HCT116 (cell line): ENCODE results near the gene STRADA. TPM values are rescaled to one million over a fixed set of nuclear protein-coding genes. Genes with fewer than 3 reads are reported as not detected.

ENCODE experiments used
- ATAC-seq: fragments of 200-7000 bp; cut with Tn5 transposase; 2 replicates; pipeline ENCODE4 v1.9.1; 2020; ENCODE audit warnings: mild to moderate bottlenecking, moderate library complexity
- BruUV-seq: library from RNA; stranded (reverse); fragments of 400-500 nt; replicated peaks from 2 replicates; lab custom pipeline; 2021; lab: Mats Ljungman, UMichigan
- CTCF ChIA-PET: fragments of 300-600 bp; sonication (Branson Sonifier 250); formaldehyde crosslinking; loops from one replicate; lab custom pipeline; 2021; ENCODE audit warnings: antibody characterized with exemption; lab: Charles Lee
- POLR2A ChIA-PET: fragments of 300-600, 350-600 bp; sonication (Branson Sonifier 250); formaldehyde crosslinking; loops from one replicate; lab custom pipeline; 2021; ENCODE audit warnings: antibody characterized with exemption; lab: Charles Lee
- RAD21 ChIA-PET, 2 experiments: fragments of 300-600 bp; sonication (Branson Sonifier 250); formaldehyde crosslinking; loops; one replicate each; lab custom pipeline; 2023; ENCODE audit warnings: low total read pairs in 2 of 2; ENCODE audit not compliant: uncharacterized antibody in 2 of 2, unreplicated experiment in 2 of 2, low non-redundant PET in 1 of 2; lab: Charles Lee
- DNase-seq: peaks from one replicate; pipeline ENCODE4 v3.0.0-alpha.2; 2010; ENCODE audit warnings: low read depth, low spot score
- H2AFZ ChIP-seq: fragments of 200-600 bp; shearing (Covaris generic), sonication (generic); 2 replicates; pipeline ENCODE4 v1.6.1; 2017; ENCODE audit warnings: low read depth, mixed run types, mixed read lengths, antibody characterized with exemption, low read length; ENCODE audit not compliant: poor library complexity, severe bottlenecking
- H3K27ac ChIP-seq: 2 replicates; pipeline ENCODE4 v1.5.1; 2012; ENCODE audit warnings: low read depth, low read length
- H3K27me3 ChIP-seq: fragments of 200-600 bp; sonication (generic); 2 replicates; pipeline ENCODE4 v1.6.1; 2016; ENCODE audit warnings: mixed run types, low read length, mixed read lengths; ENCODE audit not compliant: insufficient read depth
- H3K36me3 ChIP-seq, 2 experiments: fragments of 200-500 bp in 1 of 2; fragments of 200-600 bp in 1 of 2; sonication (Bioruptor generic) in 1 of 2; sonication (generic) in 1 of 2; 2 replicates each; pipeline versions ENCODE4 v1.5.1 to v1.6.1; 2014 to 2016; ENCODE audit warnings: low read length in 2 of 2, inconsistent platforms in 1 of 2, mixed read lengths in 1 of 2, mixed run types in 1 of 2; ENCODE audit not compliant: insufficient read depth in 2 of 2, control insufficient read depth in 1 of 2
- H3K4me1 ChIP-seq, 2 experiments: fragments of 200-600 bp in 1 of 2; sonication (generic) in 1 of 2; 2 replicates each; pipeline versions ENCODE4 v1.5.1 to v1.6.1; 2012 to 2017; ENCODE audit warnings: low read length in 2 of 2, inconsistent platforms in 1 of 2, mild to moderate bottlenecking in 1 of 2, mixed read lengths in 1 of 2, mixed run types in 1 of 2, moderate library complexity in 1 of 2; ENCODE audit not compliant: insufficient read depth in 2 of 2, control insufficient read depth in 1 of 2
- H3K4me2 ChIP-seq: fragments of 200-600 bp; sonication (generic); 2 replicates; pipeline ENCODE4 v1.6.1; 2017; ENCODE audit warnings: mixed run types, low read length, mixed read lengths
- H3K4me3 ChIP-seq, 2 experiments: fragments of 200-600 bp in 1 of 2; sonication (generic) in 1 of 2; replicated peaks in 1 of 2; 2 replicates each; pipeline ENCODE4 v1.5.1; 2011 to 2016; ENCODE audit warnings: low read length in 2 of 2, control low read depth in 1 of 2, low read depth in 1 of 2, mild to moderate bottlenecking in 1 of 2, mixed read lengths in 1 of 2, mixed run types in 1 of 2
- H3K79me2 ChIP-seq: fragments of 200-600 bp; sonication (generic); 2 replicates; pipeline ENCODE4 v1.6.1; 2017; ENCODE audit warnings: mild to moderate bottlenecking, mixed run types, low read length, moderate library complexity, mixed read lengths; ENCODE audit not compliant: insufficient read depth
- H3K9ac ChIP-seq: fragments of 200-600 bp; sonication (generic); 2 replicates; pipeline ENCODE4 v1.6.1; 2016; ENCODE audit warnings: low read length, mixed read lengths
- H3K9me2 ChIP-seq: fragments of 200-600 bp; sonication (generic), shearing (Covaris generic); 2 replicates; pipeline ENCODE4 v1.6.1; 2017; ENCODE audit warnings: mixed run types, mild to moderate bottlenecking, moderate library complexity; ENCODE audit not compliant: insufficient read depth
- H3K9me3 ChIP-seq, 2 experiments: fragments of 200-500 bp in 1 of 2; fragments of 200-600 bp in 1 of 2; sonication (Bioruptor generic) in 1 of 2; sonication (generic) in 1 of 2; 2 replicates each; pipeline ENCODE4 v1.6.1; 2014 to 2017; ENCODE audit warnings: low read length in 2 of 2, mixed read lengths in 2 of 2, inconsistent platforms in 1 of 2, low read depth in 1 of 2, mild to moderate bottlenecking in 1 of 2, mixed run types in 1 of 2, moderate library complexity in 1 of 2; ENCODE audit not compliant: control insufficient read depth in 1 of 2, insufficient read depth in 1 of 2
- H4K20me1 ChIP-seq: fragments of 200-600 bp; sonication (generic), shearing (Covaris generic); 2 replicates; pipeline ENCODE4 v1.6.1; 2017; ENCODE audit warnings: mixed run types, mild to moderate bottlenecking, moderate library complexity; ENCODE audit not compliant: insufficient read depth
- EZH2phosphoT487 ChIP-seq: fragments of 200-600 bp; IDR thresholded peaks from 2 replicates; pipeline ENCODE4 v1.6.1; 2018; ENCODE audit warnings: antibody characterized with exemption, borderline replicate concordance
- POLR2A ChIP-seq: IDR thresholded peaks from 2 replicates; pipeline ENCODE4 v1.7.0; 2011; ENCODE audit warnings: borderline replicate concordance; ENCODE audit not compliant: insufficient read depth, insufficient read length; ENCODE audit errors: extremely low read depth
- POLR2AphosphoS5 ChIP-seq: IDR thresholded peaks from 2 replicates; pipeline ENCODE4 v1.6.1; 2011; ENCODE audit warnings: mild to moderate bottlenecking, low read depth, low read length, moderate library complexity
- intact Hi-C: fragments of 100-400 bp; cut with micrococcal nuclease; formaldehyde crosslinking; loops from 2 replicates; pipeline ENCODE4 v1.10.0; 2022
- total RNA-seq: library from RNA; stranded (reverse); gene quantifications from one replicate; pipeline ENCODE4 v1.2.1, GENCODE V29; 2021; ENCODE audit not compliant: unreplicated experiment
- TF ChIP-seq, protein P1 (sequence below): IDR thresholded peaks from 2 replicates; pipeline ENCODE4 v1.6.1; 2012; ENCODE audit warnings: low read depth
- TF ChIP-seq, protein P2 (sequence below), 3 experiments: fragments of 200-600 bp in 1 of 3; sonication (generic) in 1 of 3; IDR thresholded peaks in 2 of 3; conservative IDR thresholded peaks in 1 of 3; 2 replicates each; pipeline ENCODE4 v1.5.1; 2012 to 2017; ENCODE audit warnings: low read depth in 2 of 3, low read length in 2 of 3, antibody characterized with exemption in 1 of 3, borderline replicate concordance in 1 of 3, control low read depth in 1 of 3, mild to moderate bottlenecking in 1 of 3, mixed read lengths in 1 of 3, mixed run types in 1 of 3, moderate library complexity in 1 of 3; ENCODE audit not compliant: insufficient read depth in 1 of 3

STRADA gene
- total RNA-seq, 1 experiment from 2014 or later = 38.0 TPM

DNA sequence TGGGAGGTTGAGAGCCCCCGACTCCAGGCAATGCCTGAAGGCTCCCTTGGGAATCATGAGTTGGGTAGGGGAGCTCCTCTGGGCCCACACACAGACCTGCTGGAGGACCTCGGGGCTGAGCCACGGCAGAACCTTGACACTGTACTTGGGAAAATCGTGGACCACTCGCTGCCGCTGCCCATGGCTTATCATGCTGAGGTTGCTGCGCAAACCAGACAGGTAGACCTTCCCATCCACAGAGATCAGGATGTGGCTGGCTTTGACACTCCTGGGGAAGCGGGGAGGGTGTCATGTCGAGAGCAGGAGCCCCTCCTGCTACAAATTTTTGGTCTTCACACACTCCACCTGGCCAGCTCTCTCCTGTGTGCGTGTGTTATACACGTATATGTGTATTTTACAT is 34.4 kb downstream of the STRADA start:
- no TSS peak for BruUV-seq
- ChIA-PET RAD21 (no interaction called here), POLR2A (no interaction called here), CTCF (no interaction called here)
- no peaks in the 10 kb centered on the region for H4K20me1 ChIP-seq
- H3K9me2 ChIP-seq = no peaks in the 10 kb centered on the region
- H3K4me2 ChIP-seq = no peak overlapping the region
- no peak overlapping the region for H2AFZ ChIP-seq
- ATAC-seq = no peak
- intact Hi-C loops = no loop called here
- peaks cover 0 to 15% of the 10 kb centered on the region in 2 experiments; a peak in 1 of 4 replicates for H3K36me3 ChIP-seq
- peaks cover 2 to 4% of the 10 kb centered on the region in 2 experiments; a peak in 3 of 4 replicates for H3K4me1 ChIP-seq
- no peaks in the 10 kb centered on the region for H3K79me2 ChIP-seq
- no peak overlapping the region for H3K4me3 ChIP-seq
- no peak overlapping the region for H3K27ac ChIP-seq
- H3K9ac ChIP-seq = no peak overlapping the region
- H3K9me3 ChIP-seq = no peaks in the 10 kb centered on the region
- no peak for DNase-seq
- no peak for TF ChIP-seq POLR2A
- TF ChIP-seq, protein P1, sequence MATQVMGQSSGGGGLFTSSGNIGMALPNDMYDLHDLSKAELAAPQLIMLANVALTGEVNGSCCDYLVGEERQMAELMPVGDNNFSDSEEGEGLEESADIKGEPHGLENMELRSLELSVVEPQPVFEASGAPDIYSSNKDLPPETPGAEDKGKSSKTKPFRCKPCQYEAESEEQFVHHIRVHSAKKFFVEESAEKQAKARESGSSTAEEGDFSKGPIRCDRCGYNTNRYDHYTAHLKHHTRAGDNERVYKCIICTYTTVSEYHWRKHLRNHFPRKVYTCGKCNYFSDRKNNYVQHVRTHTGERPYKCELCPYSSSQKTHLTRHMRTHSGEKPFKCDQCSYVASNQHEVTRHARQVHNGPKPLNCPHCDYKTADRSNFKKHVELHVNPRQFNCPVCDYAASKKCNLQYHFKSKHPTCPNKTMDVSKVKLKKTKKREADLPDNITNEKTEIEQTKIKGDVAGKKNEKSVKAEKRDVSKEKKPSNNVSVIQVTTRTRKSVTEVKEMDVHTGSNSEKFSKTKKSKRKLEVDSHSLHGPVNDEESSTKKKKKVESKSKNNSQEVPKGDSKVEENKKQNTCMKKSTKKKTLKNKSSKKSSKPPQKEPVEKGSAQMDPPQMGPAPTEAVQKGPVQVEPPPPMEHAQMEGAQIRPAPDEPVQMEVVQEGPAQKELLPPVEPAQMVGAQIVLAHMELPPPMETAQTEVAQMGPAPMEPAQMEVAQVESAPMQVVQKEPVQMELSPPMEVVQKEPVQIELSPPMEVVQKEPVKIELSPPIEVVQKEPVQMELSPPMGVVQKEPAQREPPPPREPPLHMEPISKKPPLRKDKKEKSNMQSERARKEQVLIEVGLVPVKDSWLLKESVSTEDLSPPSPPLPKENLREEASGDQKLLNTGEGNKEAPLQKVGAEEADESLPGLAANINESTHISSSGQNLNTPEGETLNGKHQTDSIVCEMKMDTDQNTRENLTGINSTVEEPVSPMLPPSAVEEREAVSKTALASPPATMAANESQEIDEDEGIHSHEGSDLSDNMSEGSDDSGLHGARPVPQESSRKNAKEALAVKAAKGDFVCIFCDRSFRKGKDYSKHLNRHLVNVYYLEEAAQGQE = no peak
- no peak for TF ChIP-seq POLR2AphosphoS5
- TF ChIP-seq, protein P2, sequence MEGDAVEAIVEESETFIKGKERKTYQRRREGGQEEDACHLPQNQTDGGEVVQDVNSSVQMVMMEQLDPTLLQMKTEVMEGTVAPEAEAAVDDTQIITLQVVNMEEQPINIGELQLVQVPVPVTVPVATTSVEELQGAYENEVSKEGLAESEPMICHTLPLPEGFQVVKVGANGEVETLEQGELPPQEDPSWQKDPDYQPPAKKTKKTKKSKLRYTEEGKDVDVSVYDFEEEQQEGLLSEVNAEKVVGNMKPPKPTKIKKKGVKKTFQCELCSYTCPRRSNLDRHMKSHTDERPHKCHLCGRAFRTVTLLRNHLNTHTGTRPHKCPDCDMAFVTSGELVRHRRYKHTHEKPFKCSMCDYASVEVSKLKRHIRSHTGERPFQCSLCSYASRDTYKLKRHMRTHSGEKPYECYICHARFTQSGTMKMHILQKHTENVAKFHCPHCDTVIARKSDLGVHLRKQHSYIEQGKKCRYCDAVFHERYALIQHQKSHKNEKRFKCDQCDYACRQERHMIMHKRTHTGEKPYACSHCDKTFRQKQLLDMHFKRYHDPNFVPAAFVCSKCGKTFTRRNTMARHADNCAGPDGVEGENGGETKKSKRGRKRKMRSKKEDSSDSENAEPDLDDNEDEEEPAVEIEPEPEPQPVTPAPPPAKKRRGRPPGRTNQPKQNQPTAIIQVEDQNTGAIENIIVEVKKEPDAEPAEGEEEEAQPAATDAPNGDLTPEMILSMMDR (IDR thresholded peaks at IDR 0.05 in 2 of 3, conservative IDR thresholded peaks at IDR 0.05 in 1 of 3; ENCODE audit: borderline replicate concordance in 1 of 3, insufficient read depth in 1 of 3, low read depth in 2 of 3, low read length in 2 of 3) = no peak
- no peak for TF ChIP-seq EZH2phosphoT487
- no peaks in the 10 kb centered on the region for H3K27me3 ChIP-seq
